ENCODE data around the gene CAP1.

DNA sequence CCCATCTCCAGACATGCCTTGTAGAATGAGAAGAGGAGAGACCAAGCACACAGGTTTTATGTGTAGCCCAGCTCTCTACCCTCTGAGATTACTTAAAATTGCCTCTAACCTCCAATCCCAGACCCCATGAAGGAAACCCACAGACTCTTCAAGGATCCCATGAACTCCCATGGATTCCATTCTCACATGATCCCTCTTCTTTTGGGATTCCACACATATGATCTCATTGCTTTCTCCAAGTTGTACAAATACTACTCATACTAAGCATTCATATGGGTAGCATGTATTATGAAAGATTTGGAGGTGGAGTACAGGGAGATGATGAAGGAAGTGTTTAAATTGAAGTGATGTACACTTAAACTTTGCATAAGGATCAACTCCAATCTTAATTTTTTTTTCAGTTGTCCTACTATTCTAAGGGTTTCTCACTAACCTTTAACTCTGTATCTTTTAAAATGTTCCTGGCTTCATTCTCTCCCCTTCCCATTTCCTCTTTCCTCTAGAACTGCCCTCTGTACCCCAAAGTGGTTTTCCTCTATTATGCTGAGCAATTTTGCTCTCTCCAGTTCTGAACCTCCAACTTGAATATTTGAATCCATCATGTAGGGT, 44.0 kb upstream of the CAP1 start:
- TF ChIP-seq, protein P1, sequence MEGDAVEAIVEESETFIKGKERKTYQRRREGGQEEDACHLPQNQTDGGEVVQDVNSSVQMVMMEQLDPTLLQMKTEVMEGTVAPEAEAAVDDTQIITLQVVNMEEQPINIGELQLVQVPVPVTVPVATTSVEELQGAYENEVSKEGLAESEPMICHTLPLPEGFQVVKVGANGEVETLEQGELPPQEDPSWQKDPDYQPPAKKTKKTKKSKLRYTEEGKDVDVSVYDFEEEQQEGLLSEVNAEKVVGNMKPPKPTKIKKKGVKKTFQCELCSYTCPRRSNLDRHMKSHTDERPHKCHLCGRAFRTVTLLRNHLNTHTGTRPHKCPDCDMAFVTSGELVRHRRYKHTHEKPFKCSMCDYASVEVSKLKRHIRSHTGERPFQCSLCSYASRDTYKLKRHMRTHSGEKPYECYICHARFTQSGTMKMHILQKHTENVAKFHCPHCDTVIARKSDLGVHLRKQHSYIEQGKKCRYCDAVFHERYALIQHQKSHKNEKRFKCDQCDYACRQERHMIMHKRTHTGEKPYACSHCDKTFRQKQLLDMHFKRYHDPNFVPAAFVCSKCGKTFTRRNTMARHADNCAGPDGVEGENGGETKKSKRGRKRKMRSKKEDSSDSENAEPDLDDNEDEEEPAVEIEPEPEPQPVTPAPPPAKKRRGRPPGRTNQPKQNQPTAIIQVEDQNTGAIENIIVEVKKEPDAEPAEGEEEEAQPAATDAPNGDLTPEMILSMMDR (IDR thresholded peaks at IDR 0.05) = no peak
- TF ChIP-seq POLR2A (IDR thresholded peaks at IDR 0.05) = no peak
- no peak for TF ChIP-seq EP300 (IDR thresholded peaks at IDR 0.05)
- TF ChIP-seq POLR2AphosphoS5 (IDR thresholded peaks at IDR 0.05) = no peak
